HK-2 (cell line): ENCODE data around the gene BBOF1.
"Not testable (repeated sequence)": the region's sequence is repeated elsewhere in the genome, so short reads cannot be mapped to it uniquely, and the experiment has no call there.

ENCODE experiments used
- DNase-seq: peaks from one replicate; pipeline ENCODE4 v3.0.0-alpha.2; 2018; ENCODE audit not compliant: unreplicated experiment

BBOF1 gene

DNA sequence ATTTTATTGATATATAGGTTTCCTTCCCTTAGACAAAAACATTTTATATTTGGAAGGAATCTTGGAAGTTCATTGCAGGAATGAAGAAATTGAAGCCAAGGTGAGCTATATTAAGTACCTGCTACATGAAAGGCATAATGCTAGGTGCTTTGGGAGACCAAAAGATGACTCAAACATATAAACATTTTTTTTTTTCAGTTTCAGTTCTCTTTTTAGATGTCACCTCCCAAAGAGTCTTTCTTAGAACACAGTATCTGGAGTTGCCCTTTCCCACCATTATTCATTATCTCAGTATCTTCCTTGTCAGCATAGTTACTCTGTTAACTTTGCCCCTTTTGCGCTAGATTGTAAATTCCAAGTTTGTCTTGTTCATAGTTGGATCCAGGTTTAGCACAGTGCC is 66.7 kb downstream of the BBOF1 start:
- no peak for DNase-seq

DNA sequence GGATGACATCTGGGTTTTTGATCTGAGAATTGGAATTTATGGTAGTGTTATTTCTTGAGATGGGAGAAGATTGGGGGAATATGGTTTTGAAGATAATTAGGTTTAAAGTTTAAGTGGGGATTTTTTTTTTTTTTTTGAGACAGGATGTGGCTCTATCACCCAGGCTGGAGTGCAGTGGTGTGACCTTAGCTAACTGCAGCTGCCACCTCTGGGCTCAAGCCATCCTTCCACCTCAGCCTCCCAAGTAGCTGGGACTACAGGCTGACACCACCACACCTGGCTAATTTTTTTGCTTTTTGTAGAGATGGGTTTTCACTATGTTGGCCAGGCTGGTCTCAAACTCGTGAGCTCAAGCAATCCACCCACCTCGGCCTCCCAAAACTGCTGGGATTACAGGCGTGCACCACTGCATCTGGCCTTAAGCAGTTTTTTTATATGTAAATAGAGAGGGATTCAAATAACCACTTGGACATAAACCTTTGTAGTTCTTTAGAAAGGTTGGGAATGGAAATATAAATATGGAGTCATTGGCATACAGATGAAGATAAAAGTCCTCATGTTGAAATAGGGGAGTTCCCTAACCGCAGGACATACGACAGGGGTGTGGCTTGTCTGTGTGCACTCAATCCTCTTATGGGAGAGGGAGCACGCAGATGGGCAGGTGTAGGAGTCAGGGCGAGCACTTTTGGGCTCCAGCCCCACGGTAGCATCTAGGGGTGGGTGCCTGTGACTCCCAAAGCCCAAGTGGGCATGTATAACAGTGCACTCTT is 70.3 kb downstream of the BBOF1 start:
- no peak for DNase-seq

DNA sequence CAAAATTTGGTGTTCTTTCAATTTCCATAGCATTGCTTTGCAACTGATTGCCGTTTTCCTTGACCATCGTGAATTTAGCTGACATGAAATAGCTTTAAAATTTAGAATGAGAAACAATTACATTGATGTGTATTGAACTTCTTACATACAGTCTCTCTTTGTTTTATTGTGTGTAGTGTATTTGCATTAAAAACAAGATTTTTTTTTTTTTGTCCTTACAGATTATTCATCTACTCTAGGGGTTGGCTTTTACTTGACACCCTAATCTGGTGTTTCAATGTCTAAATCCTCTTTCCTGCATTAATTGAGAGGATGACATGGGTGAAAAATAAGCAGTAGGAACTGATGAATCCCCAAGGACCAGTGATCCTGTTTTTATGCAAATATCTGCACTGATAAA is 86.2 kb downstream of the BBOF1 start:
- no peak for DNase-seq

DNA sequence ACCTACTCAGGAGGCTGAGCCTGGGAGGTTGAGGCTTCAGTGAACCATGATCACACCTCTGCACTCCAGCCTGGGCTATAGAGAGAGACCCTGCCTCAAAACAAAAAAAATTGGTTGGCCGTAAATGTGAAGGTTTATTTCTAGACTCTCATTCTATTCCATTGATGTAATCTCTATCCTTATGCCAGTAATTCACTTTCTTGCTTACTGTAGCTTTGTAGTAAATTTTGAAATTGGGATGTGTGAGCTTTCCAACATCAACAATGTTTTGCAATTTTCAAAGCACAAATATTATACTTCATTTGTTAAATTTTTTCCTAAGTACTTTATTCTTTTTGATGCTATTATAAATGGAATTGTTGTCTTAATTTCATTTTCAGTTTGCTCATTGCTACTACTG is 90.2 kb downstream of the BBOF1 start:
- no peak for DNase-seq

DNA sequence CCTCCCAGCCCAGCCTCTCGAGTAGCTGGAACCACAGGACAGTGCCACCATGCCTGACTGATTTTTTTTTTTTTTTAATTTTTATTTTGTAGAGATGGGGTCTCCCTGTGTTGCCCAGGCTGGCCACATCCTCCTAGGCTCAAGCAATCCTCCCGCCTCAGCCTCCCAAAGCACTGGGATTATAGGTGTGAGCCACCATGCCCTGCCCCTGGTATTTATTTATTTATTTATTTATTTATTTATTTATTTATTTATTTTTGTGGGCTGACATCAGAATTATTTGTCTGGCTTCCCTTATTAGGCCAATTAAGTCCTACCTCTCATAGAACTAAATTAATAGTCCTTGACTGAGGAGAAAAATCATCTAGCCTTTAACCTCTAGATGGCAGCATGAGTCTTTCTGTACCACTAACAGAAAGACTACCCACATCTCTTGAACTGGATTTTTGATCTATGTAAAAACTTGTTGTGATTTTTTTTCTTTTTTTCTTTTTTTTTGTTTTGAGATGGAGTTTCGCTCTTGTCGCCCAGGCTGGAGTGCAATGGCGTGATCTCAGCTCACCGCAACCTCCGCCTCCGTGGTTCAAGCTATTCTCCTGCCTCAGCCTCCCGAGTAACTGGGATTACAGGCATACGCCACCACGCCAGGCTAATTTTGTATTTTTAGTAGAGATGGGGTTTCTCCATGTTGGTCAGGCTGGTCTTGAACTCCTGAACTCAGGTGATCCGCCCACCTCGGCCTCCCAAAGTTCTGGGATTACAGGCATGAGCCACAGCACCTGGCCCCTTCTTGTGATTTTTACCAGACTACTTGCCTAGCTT is 92.5 kb downstream of the BBOF1 start:
- DNase-seq: not testable (repeated sequence)
